Measurements from ENCODE around the gene BTBD9. TPM values are rescaled to one million over a fixed set of nuclear protein-coding genes. Genes with fewer than 3 reads are reported as not detected.

The BTBD9 gene
- total and polyA plus RNA-seq, 2 of the 13 experiments (the other 11 are each of a cell fraction or from before 2014, with no cell fraction given): 1.2 to 3.0 TPM

- CTCF ChIA-PET (ENCODE audit: low intra/inter-chr PET ratio, low total read pairs): no interaction called here
- 92% methylated on average over 17 of the region's 17 CpGs for WGBS (ENCODE audit: low lambda C conversion rate)
These were observed 477.1 kb downstream of the BTBD9 start for GRCh38 chr6:38162493-38163185.

More at GRCh38 chr6:38162493-38163185, 477.1 kb downstream of the BTBD9 start:
- H3K4me2 ChIP-seq (ENCODE audit: low read depth, low read length): no peak overlapping the region
- no peak overlapping the region for H3K9ac ChIP-seq (ENCODE audit: insufficient read depth, low read depth, low read length)
- no peak for TF ChIP-seq GATA4 (IDR thresholded peaks at IDR 0.05; ENCODE audit: borderline replicate concordance, low read depth)
- TF ChIP-seq RBM22 (optimal IDR thresholded peaks at IDR 0.05; ENCODE audit: low read length): peak; percentile 10
- TF ChIP-seq ZNF687 (CRISPR knock-in tag; IDR thresholded peaks at IDR 0.05): no peak
- peak; percentile 5; the same call in 2 of the 3 replicates for ATAC-seq
- H3K4me1 ChIP-seq (ENCODE audit: insufficient read depth, low read length): peaks cover 8% of the 10 kb centered on the region
- H3K36me3 ChIP-seq (replicated peaks in 1 of 2; ENCODE audit: control insufficient read depth in 1 of 2, insufficient read depth in 2 of 2, low read length in 2 of 2): peaks cover 0 to 3% of the 10 kb centered on the region in 2 experiments; a peak in 2 of 5 replicates
- no peak overlapping the region for H3K4me3 ChIP-seq (replicated peaks in 1 of 3; ENCODE audit: insufficient read depth in 1 of 3, low read depth in 2 of 3, low read length in 3 of 3)
- intact Hi-C loops (cut with micrococcal nuclease; ENCODE audit: unreplicated experiment) (no loop called here), in situ Hi-C loops (cut with HindIII; ENCODE audit: extremely low pct_ligation_motif_present, low pct_unique_long_range_greater_than_20kb) (no loop called here)
- no peak for FAIRE-seq
- POLR2A ChIA-PET: no interaction called here
- H3K27me3 ChIP-seq (ENCODE audit: control insufficient read depth in 1 of 2, insufficient read depth in 2 of 2, low read length in 2 of 2): no peaks in the 10 kb centered on the region
- no peaks in the 10 kb centered on the region for H3K9me3 ChIP-seq (ENCODE audit: low read length)
- no peaks in the 10 kb centered on the region for H4K20me1 ChIP-seq (ENCODE audit: insufficient read depth, low read length)
- DNase-seq (ENCODE audit: low spot score): no peak
- no peak overlapping the region for H2AFZ ChIP-seq (ENCODE audit: low read length)
- H3K79me2 ChIP-seq (ENCODE audit: insufficient read depth, low read length): no peaks in the 10 kb centered on the region
- H3K27ac ChIP-seq (ENCODE audit: extremely low read length, insufficient read depth, low read length): no peak overlapping the region
- BruUV-seq (replicated peaks): no TSS peak
